ENCODE data around the gene MRPS7. TPM values are rescaled to one million over a fixed set of nuclear protein-coding genes. Genes with fewer than 3 reads are reported as not detected.

Gene MRPS7
- total and polyA plus RNA-seq, 10 of the 15 experiments (the other 5 are each of a cell fraction or from before 2014, with no cell fraction given): 88.4 to 217 (median 109) TPM

GRCh38 chr17:75271233-75271954 is 9.7 kb downstream of the MRPS7 start (continued):
- TF ChIP-seq SUZ12 (IDR thresholded peaks at IDR 0.05; ENCODE audit: unreplicated experiment) (no peak), IRF5 (IDR thresholded peaks at IDR 0.05; ENCODE audit: borderline replicate concordance) (no peak), ZNF217 (IDR thresholded peaks at IDR 0.05) (peak; percentile 9; the same call in 1 of the 2 replicates), POLR2A (IDR thresholded peaks at IDR 0.05; ENCODE audit: low read depth, low read length) (peak; percentile 79), POLR2AphosphoS2 (IDR thresholded peaks at IDR 0.05; ENCODE audit: low read depth, low read length) (0 out of 2 replicates have a peak, but pooled peaks have one; percentile 23), BMI1 (IDR thresholded peaks at IDR 0.05; ENCODE audit: borderline replicate concordance) (no peak), YY1 (IDR thresholded peaks at IDR 0.05; ENCODE audit: low read depth, low read length) (peak; percentile 31; the same call in 1 of the 2 replicates), HCFC1 (IDR thresholded peaks at IDR 0.05; ENCODE audit: low read length) (peak; percentile 65), EZH2 (IDR thresholded peaks at IDR 0.05; ENCODE audit: borderline replicate concordance, control insufficient read depth, low read depth, low read length) (no peak), RUNX3 (IDR thresholded peaks at IDR 0.05; ENCODE audit: low read length) (0 out of 2 replicates have a peak, but pooled peaks have one; percentile 34), RELA (IDR thresholded peaks at IDR 0.05; ENCODE audit: borderline replicate concordance, partially characterized antibody) (no peak)
- TF ChIP-seq, protein P1, sequence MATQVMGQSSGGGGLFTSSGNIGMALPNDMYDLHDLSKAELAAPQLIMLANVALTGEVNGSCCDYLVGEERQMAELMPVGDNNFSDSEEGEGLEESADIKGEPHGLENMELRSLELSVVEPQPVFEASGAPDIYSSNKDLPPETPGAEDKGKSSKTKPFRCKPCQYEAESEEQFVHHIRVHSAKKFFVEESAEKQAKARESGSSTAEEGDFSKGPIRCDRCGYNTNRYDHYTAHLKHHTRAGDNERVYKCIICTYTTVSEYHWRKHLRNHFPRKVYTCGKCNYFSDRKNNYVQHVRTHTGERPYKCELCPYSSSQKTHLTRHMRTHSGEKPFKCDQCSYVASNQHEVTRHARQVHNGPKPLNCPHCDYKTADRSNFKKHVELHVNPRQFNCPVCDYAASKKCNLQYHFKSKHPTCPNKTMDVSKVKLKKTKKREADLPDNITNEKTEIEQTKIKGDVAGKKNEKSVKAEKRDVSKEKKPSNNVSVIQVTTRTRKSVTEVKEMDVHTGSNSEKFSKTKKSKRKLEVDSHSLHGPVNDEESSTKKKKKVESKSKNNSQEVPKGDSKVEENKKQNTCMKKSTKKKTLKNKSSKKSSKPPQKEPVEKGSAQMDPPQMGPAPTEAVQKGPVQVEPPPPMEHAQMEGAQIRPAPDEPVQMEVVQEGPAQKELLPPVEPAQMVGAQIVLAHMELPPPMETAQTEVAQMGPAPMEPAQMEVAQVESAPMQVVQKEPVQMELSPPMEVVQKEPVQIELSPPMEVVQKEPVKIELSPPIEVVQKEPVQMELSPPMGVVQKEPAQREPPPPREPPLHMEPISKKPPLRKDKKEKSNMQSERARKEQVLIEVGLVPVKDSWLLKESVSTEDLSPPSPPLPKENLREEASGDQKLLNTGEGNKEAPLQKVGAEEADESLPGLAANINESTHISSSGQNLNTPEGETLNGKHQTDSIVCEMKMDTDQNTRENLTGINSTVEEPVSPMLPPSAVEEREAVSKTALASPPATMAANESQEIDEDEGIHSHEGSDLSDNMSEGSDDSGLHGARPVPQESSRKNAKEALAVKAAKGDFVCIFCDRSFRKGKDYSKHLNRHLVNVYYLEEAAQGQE (IDR thresholded peaks at IDR 0.05; ENCODE audit: low read depth, low read length): no peak
- TF ChIP-seq, protein P2, sequence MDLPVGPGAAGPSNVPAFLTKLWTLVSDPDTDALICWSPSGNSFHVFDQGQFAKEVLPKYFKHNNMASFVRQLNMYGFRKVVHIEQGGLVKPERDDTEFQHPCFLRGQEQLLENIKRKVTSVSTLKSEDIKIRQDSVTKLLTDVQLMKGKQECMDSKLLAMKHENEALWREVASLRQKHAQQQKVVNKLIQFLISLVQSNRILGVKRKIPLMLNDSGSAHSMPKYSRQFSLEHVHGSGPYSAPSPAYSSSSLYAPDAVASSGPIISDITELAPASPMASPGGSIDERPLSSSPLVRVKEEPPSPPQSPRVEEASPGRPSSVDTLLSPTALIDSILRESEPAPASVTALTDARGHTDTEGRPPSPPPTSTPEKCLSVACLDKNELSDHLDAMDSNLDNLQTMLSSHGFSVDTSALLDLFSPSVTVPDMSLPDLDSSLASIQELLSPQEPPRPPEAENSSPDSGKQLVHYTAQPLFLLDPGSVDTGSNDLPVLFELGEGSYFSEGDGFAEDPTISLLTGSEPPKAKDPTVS (IDR thresholded peaks at IDR 0.05; ENCODE audit: low read depth, low read length): no peak
- TF ChIP-seq, protein P3, sequence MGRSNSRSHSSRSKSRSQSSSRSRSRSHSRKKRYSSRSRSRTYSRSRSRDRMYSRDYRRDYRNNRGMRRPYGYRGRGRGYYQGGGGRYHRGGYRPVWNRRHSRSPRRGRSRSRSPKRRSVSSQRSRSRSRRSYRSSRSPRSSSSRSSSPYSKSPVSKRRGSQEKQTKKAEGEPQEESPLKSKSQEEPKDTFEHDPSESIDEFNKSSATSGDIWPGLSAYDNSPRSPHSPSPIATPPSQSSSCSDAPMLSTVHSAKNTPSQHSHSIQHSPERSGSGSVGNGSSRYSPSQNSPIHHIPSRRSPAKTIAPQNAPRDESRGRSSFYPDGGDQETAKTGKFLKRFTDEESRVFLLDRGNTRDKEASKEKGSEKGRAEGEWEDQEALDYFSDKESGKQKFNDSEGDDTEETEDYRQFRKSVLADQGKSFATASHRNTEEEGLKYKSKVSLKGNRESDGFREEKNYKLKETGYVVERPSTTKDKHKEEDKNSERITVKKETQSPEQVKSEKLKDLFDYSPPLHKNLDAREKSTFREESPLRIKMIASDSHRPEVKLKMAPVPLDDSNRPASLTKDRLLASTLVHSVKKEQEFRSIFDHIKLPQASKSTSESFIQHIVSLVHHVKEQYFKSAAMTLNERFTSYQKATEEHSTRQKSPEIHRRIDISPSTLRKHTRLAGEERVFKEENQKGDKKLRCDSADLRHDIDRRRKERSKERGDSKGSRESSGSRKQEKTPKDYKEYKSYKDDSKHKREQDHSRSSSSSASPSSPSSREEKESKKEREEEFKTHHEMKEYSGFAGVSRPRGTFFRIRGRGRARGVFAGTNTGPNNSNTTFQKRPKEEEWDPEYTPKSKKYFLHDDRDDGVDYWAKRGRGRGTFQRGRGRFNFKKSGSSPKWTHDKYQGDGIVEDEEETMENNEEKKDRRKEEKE (IDR thresholded peaks at IDR 0.05): 0 out of 2 replicates have a peak, but pooled peaks have one; percentile 38
- TF ChIP-seq, protein P4, sequence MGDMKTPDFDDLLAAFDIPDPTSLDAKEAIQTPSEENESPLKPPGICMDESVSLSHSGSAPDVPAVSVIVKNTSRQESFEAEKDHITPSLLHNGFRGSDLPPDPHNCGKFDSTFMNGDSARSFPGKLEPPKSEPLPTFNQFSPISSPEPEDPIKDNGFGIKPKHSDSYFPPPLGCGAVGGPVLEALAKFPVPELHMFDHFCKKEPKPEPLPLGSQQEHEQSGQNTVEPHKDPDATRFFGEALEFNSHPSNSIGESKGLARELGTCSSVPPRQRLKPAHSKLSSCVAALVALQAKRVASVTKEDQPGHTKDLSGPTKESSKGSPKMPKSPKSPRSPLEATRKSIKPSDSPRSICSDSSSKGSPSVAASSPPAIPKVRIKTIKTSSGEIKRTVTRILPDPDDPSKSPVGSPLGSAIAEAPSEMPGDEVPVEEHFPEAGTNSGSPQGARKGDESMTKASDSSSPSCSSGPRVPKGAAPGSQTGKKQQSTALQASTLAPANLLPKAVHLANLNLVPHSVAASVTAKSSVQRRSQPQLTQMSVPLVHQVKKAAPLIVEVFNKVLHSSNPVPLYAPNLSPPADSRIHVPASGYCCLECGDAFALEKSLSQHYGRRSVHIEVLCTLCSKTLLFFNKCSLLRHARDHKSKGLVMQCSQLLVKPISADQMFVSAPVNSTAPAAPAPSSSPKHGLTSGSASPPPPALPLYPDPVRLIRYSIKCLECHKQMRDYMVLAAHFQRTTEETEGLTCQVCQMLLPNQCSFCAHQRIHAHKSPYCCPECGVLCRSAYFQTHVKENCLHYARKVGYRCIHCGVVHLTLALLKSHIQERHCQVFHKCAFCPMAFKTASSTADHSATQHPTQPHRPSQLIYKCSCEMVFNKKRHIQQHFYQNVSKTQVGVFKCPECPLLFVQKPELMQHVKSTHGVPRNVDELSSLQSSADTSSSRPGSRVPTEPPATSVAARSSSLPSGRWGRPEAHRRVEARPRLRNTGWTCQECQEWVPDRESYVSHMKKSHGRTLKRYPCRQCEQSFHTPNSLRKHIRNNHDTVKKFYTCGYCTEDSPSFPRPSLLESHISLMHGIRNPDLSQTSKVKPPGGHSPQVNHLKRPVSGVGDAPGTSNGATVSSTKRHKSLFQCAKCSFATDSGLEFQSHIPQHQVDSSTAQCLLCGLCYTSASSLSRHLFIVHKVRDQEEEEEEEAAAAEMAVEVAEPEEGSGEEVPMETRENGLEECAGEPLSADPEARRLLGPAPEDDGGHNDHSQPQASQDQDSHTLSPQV (IDR thresholded peaks at IDR 0.05): peak; percentile 87; the same call in 1 of the 2 replicates
